Uterus (tissue), 2 donors: ENCODE data around the gene S100A8.

ENCODE experiments used
- POLR2A ChIP-seq, 2 donors: fragments of 450-650 bp; IDR thresholded peaks; one replicate each; pipeline ENCODE4 v1.6.1; 2016; ENCODE audit warnings: antibody characterized with exemption in 2 of 2, mild to moderate bottlenecking in 1 of 2, moderate library complexity in 1 of 2
- TF ChIP-seq, protein P1 (sequence below), 4 experiments: fragments of 200-600 bp in 2 of 4; fragments of 450-650 bp in 2 of 4; sonication (generic) in 2 of 4; IDR thresholded peaks; one replicate each; pipeline ENCODE4 v1.5.1; 2016 to 2019; ENCODE audit warnings: antibody characterized with exemption in 4 of 4, mild to moderate bottlenecking in 2 of 4, moderate library complexity in 1 of 4

DNA sequence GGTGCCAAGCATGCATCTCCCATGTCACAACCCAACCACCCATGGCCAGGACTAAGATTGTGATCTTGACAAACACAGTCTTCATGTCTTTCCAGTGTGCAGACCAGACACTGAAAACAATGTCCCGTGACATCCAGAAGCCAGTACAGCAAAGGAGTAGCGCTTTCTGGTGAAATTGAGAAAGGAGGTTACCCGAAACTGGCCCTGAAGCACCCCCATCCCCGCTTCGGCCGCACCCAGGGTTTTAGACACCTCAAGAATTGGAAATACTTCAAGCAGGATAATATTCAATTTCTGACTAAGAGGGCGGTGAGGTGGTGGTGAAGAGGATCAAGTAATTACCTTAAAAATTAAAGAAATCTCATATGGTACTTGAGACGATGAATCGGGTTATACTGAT, 10.6 kb upstream of the S100A8 start:
- TF ChIP-seq, protein P1, sequence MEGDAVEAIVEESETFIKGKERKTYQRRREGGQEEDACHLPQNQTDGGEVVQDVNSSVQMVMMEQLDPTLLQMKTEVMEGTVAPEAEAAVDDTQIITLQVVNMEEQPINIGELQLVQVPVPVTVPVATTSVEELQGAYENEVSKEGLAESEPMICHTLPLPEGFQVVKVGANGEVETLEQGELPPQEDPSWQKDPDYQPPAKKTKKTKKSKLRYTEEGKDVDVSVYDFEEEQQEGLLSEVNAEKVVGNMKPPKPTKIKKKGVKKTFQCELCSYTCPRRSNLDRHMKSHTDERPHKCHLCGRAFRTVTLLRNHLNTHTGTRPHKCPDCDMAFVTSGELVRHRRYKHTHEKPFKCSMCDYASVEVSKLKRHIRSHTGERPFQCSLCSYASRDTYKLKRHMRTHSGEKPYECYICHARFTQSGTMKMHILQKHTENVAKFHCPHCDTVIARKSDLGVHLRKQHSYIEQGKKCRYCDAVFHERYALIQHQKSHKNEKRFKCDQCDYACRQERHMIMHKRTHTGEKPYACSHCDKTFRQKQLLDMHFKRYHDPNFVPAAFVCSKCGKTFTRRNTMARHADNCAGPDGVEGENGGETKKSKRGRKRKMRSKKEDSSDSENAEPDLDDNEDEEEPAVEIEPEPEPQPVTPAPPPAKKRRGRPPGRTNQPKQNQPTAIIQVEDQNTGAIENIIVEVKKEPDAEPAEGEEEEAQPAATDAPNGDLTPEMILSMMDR (IDR thresholded peaks at IDR 0.05): no peak
- no peak for TF ChIP-seq POLR2A (IDR thresholded peaks at IDR 0.05)
